ENCODE results near the gene KCTD17.

- TF ChIP-seq ZNF384 (IDR thresholded peaks at IDR 0.05) (no peak), FOXA1 (IDR thresholded peaks at IDR 0.05) (no peak), LEF1 (IDR thresholded peaks at IDR 0.05; ENCODE audit: borderline replicate concordance) (no peak), FOXK2 (IDR thresholded peaks at IDR 0.05) (no peak), ELF4 (IDR thresholded peaks at IDR 0.05) (no peak), TARDBP (IDR thresholded peaks at IDR 0.05) (no peak), FOXM1 (IDR thresholded peaks at IDR 0.05; ENCODE audit: borderline replicate concordance) (no peak), SUZ12 (IDR thresholded peaks at IDR 0.05) (no peak), BHLHE40 (IDR thresholded peaks at IDR 0.05; ENCODE audit: borderline replicate concordance) (no peak), NFRKB (IDR thresholded peaks at IDR 0.05) (no peak), ARNT (IDR thresholded peaks at IDR 0.05) (no peak)
These were observed 25.2 kb upstream of the KCTD17 start for GRCh38 chr22:37026325-37026724.

Measured in HEK293T (cell line).